OCI-LY7 (cell line): Measurements from ENCODE around the gene ZFAND2A. TPM values are rescaled to one million over a fixed set of nuclear protein-coding genes. Genes with fewer than 3 reads are reported as not detected.

Source experiments
- BruUV-seq: library from RNA; stranded (reverse); fragments of 400-500 nt; replicated peaks from 2 replicates; lab custom pipeline; 2021; lab: Mats Ljungman, UMichigan
- CTCF ChIA-PET: fragments of 300-600 bp; sonication (Branson Sonifier 250); formaldehyde crosslinking; loops from one replicate; lab custom pipeline; 2022; ENCODE audit warnings: antibody characterized with exemption; ENCODE audit not compliant: unreplicated experiment; lab: Charles Lee
- POLR2A ChIA-PET: fragments of 300-600 bp; sonication (Branson Sonifier 250); formaldehyde crosslinking; loops from one replicate; lab custom pipeline; 2022; ENCODE audit warnings: antibody characterized with exemption; lab: Charles Lee
- DNase-seq: peaks from one replicate; pipeline ENCODE4 v3.0.0-alpha.2; 2015; ENCODE audit warnings: low spot score
- H2AFZ ChIP-seq: fragments of 200-600 bp; sonication (generic), shearing (Covaris generic); 2 replicates; pipeline ENCODE4 v1.6.1; 2014; ENCODE audit warnings: mild to moderate bottlenecking, antibody characterized with exemption, low read length, moderate library complexity
- H3K27ac ChIP-seq: fragments of 200-600 bp; sonication (generic); 2 replicates; pipeline ENCODE4 v1.5.1; 2014; ENCODE audit warnings: mixed run types, low read depth, mild to moderate bottlenecking, moderate library complexity, low read length, inconsistent platforms; ENCODE audit not compliant: poor library complexity, severe bottlenecking
- H3K36me3 ChIP-seq: fragments of 200-600 bp; sonication (generic); 2 replicates; pipeline ENCODE4 v1.6.1; 2014; ENCODE audit warnings: mild to moderate bottlenecking, antibody characterized with exemption, low read length, moderate library complexity, mixed read lengths; ENCODE audit not compliant: insufficient read depth
- H3K4me1 ChIP-seq: fragments of 200-600 bp; sonication (generic); 2 replicates; pipeline ENCODE4 v1.5.1; 2014; ENCODE audit warnings: mild to moderate bottlenecking, low read length; ENCODE audit not compliant: insufficient read depth, poor library complexity, severe bottlenecking
- H3K4me2 ChIP-seq: fragments of 200-600 bp; sonication (generic); 2 replicates; pipeline ENCODE4 v1.6.1; 2014; ENCODE audit warnings: mild to moderate bottlenecking, low read length
- H3K4me3 ChIP-seq: fragments of 200-600 bp; sonication (generic); 2 replicates; pipeline ENCODE4 v1.5.1; 2014; ENCODE audit warnings: mild to moderate bottlenecking, low read depth, low read length; ENCODE audit not compliant: poor library complexity, severe bottlenecking
- H3K79me2 ChIP-seq: fragments of 200-600 bp; sonication (generic); 2 replicates; pipeline ENCODE4 v1.6.1; 2016; ENCODE audit warnings: low read depth, mild to moderate bottlenecking, low read length, moderate library complexity, mixed read lengths; ENCODE audit not compliant: insufficient read depth
- H3K9me2 ChIP-seq: fragments of 200-600 bp; sonication (generic); 2 replicates; pipeline ENCODE4 v1.6.1; 2016; ENCODE audit warnings: mild to moderate bottlenecking, low read length, mixed read lengths; ENCODE audit not compliant: insufficient read depth
- H3K9me3 ChIP-seq: fragments of 200-600 bp; sonication (generic); 2 replicates; pipeline ENCODE4 v1.6.1; 2014; ENCODE audit warnings: mild to moderate bottlenecking, mixed run types, low read length, mixed read lengths
- H4K20me1 ChIP-seq: fragments of 200-600 bp; sonication (generic); 2 replicates; pipeline ENCODE4 v1.6.1; 2014; ENCODE audit warnings: mild to moderate bottlenecking, antibody characterized with exemption, low read length, moderate library complexity, mixed read lengths; ENCODE audit not compliant: insufficient read depth
- EZH2phosphoT487 ChIP-seq: fragments of 200-600 bp; sonication (generic); IDR thresholded peaks from 2 replicates; pipeline ENCODE4 v1.6.1; 2018; ENCODE audit warnings: low read depth, borderline replicate concordance, mild to moderate bottlenecking, mixed run types, antibody characterized with exemption, low read length, moderate library complexity, mixed read lengths
- intact Hi-C: fragments of 100-400 bp; cut with micrococcal nuclease; formaldehyde crosslinking; loops from one replicate; pipeline ENCODE4 v1.10.0; 2022; ENCODE audit not compliant: unreplicated experiment
- total RNA-seq, 2 experiments: library from RNA; depleted of rRNA in 1 of 2; stranded (reverse); fragments of >200 nt in 1 of 2; shearing (Covaris generic) in 1 of 2; gene quantifications; 2 replicates each; pipeline ENCODE4 v1.2.3, GENCODE V29; 2014 to 2022
- TF ChIP-seq, protein P1 (sequence below): fragments of 200-600 bp; sonication (generic); conservative IDR thresholded peaks from 2 replicates; pipeline ENCODE4 v1.5.1; 2014; ENCODE audit warnings: mild to moderate bottlenecking, antibody characterized with exemption, low read length, moderate library complexity, mixed read lengths

Gene ZFAND2A
- total RNA-seq, 2 experiments from 2014 or later = 20.4 to 22.9 TPM

GRCh38 chr7:1154172-1154739, 5.7 kb downstream of the ZFAND2A start:
- no peaks in the 10 kb centered on the region for H4K20me1 ChIP-seq
- H2AFZ ChIP-seq = no peak overlapping the region
- H3K9me3 ChIP-seq = no peaks in the 10 kb centered on the region
- no peak overlapping the region for H3K4me2 ChIP-seq
- H3K79me2 ChIP-seq = peaks cover 18% of the 10 kb centered on the region
- TF ChIP-seq, protein P1, sequence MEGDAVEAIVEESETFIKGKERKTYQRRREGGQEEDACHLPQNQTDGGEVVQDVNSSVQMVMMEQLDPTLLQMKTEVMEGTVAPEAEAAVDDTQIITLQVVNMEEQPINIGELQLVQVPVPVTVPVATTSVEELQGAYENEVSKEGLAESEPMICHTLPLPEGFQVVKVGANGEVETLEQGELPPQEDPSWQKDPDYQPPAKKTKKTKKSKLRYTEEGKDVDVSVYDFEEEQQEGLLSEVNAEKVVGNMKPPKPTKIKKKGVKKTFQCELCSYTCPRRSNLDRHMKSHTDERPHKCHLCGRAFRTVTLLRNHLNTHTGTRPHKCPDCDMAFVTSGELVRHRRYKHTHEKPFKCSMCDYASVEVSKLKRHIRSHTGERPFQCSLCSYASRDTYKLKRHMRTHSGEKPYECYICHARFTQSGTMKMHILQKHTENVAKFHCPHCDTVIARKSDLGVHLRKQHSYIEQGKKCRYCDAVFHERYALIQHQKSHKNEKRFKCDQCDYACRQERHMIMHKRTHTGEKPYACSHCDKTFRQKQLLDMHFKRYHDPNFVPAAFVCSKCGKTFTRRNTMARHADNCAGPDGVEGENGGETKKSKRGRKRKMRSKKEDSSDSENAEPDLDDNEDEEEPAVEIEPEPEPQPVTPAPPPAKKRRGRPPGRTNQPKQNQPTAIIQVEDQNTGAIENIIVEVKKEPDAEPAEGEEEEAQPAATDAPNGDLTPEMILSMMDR = no peak
- TF ChIP-seq EZH2phosphoT487 = no peak
- no peak for DNase-seq
- no peak overlapping the region for H3K27ac ChIP-seq
- H3K4me1 ChIP-seq = peaks cover 66% of the 10 kb centered on the region
- intact Hi-C loops = loop anchor here (5.0 kb wide), 3 partner anchors 67 to 127 kb away; partner anchors contain the start of gene GPER1
- ChIA-PET CTCF (no interaction called here), POLR2A (no interaction called here)
- BruUV-seq = no TSS peak
- H3K9me2 ChIP-seq = no peaks in the 10 kb centered on the region
- peaks cover 69% of the 10 kb centered on the region for H3K36me3 ChIP-seq
- H3K4me3 ChIP-seq = no peak overlapping the region

- intact Hi-C loops = loop anchor here (5.0 kb wide), 3 partner anchors 65 to 125 kb away; partner anchors contain the start of gene GPER1
- no TSS peak for BruUV-seq
- peaks cover 62% of the 10 kb centered on the region for H3K36me3 ChIP-seq
- DNase-seq = no peak
- no peaks in the 10 kb centered on the region for H3K9me2 ChIP-seq
- no peaks in the 10 kb centered on the region for H4K20me1 ChIP-seq
- CTCF ChIA-PET = interaction anchor here (0.8 to 1.3 kb wide), 2 partner anchors 24 to 25 kb away, joined by 3 read pairs; no protein-coding TSS in a partner anchor
- H3K27ac ChIP-seq = peak overlapping the region; percentile 90
- no peak overlapping the region for H3K4me2 ChIP-seq
- no peak overlapping the region for H3K4me3 ChIP-seq
- POLR2A ChIA-PET = interaction anchor here (1.7 kb wide), 1 partner anchor 8 kb away, joined by 7 read pairs; the partner anchor contains the start of gene ZFAND2A
- peaks cover under 1% of the 10 kb centered on the region; the same call in 1 of the 2 replicates for H3K79me2 ChIP-seq
- no peak overlapping the region for H2AFZ ChIP-seq
- no peak for TF ChIP-seq EZH2phosphoT487
- TF ChIP-seq, protein P1 = no peak
- no peaks in the 10 kb centered on the region for H3K9me3 ChIP-seq
- H3K4me1 ChIP-seq = peaks cover 68% of the 10 kb centered on the region
Measured at GRCh38 chr7:1152492-1152891, 7.5 kb downstream of the ZFAND2A start.
